NCI-H128 (cell line): ENCODE measurements around the gene PMAIP1.

Experiments
- DNase-seq: peaks from one replicate; lab custom pipeline; 2025; ENCODE audit not compliant: unreplicated experiment; lab: John Stamatoyannopoulos, UW

The PMAIP1 gene

DNA sequence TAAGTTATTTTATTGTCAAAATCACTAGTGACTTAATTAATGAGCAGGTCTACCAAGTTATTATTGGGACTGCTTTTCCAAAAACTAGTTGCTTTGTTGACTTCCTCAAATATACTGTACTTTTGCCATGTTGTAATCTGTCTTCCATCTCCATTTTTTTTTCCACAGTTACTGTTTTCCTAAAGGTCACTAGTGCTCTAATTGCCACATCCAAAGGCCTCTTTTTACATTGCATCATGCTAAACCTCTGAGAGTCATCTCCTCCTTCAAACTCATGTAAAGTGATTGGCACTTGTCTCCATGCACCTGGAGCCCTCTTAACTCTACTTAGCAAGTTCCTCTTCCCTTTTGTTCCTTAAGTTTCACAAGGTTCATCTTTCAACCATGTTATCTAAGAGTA, 11.8 kb downstream of the PMAIP1 start:
- no peak for DNase-seq

DNA sequence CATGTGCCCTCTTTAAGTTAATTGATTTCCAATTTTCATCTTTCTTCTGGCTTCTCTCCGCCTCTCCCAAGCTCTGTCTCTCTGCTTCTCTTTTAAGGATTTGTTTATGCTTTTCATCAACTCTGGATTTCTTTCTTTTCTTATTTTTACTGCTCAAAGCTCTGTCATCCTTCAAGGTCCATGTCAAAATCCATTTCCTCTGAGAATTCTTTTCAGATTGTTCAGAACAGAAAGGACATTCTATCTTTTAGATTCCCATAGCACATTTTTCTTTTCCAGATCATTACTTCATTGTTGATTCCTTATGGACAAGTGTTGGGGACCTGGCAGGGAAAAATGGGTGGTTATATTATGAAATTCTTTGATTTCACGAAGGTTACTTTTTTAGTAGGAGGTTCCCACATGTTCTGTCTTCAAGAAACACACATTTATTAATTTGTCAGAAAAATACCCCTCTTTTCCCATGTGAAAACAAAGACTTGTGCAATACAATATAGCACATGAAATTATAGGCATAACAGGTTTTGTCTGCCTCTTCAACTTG, 12.3 kb downstream of the PMAIP1 start:
- DNase-seq: no peak

DNA sequence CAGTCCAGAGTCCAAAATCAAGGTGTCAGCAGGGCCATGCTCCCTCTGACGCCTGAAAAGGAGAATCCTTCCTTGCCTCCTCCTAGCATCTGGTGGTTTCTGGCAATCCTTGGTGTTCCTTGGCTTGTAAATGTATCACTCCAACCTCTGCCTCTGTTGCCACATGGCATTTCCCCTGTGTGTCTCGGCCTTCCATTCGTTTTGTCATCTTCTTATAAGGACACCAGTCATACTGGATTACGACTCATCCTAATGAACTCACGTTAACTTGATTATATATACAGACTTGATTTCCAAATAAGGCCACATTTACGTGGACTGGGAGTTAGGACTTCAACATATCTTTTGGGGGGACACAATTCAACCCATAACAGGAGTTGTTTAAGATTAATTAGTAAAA, 15.8 kb downstream of the PMAIP1 start:
- DNase-seq: no peak

- DNase-seq: no peak
These were observed 16.9 kb downstream of the PMAIP1 start for GRCh38 chr18:59916746-59917145.

- no peak for DNase-seq
These were observed 17.6 kb downstream of the PMAIP1 start for GRCh38 chr18:59917422-59917821.

GRCh38 chr18:59918320-59918755, 18.5 kb downstream of the PMAIP1 start:
- no peak for DNase-seq

DNA sequence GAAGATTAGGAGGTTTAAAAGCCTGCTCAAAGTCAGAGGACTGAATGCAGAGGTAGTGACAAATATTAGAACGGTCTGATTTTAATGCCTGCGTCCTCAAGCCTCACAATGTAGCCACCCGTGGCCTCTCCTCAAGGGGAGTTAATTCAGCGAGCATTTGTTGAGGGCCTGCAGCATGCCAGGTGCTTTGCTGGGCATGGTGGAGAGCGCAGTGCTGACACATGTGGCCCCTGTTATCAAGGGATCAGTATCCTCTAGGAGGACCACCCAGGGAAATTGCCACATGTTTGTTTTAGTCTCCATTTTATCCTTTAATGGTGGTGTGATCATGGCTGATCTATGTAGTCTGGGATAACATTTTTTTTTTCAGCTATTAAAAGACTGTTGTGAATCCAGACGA, 19.2 kb downstream of the PMAIP1 start:
- no peak for DNase-seq

DNA sequence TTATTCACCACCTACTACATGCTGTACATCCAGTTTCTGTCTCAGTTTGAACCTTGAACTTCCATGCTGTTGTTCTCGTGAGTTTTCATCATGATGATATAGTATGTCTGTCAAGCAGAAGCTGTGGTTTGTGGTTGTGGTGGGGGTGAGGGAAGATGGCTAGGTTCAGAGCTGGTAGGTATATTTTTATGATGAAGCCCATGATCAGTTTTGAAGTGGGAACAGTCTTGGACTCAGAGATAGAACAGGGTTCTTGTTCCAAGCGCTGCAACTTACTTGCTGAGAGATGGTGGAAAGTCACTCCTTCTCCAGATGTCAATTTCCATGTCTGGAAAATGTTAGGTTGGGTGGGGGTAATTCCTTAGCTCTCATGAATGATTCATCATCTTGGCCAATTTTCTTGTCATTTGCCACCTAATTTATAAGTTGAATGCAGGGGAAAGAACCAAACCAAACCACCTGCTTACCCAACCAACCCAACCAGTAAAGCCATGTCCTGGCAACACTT, 21.6 kb downstream of the PMAIP1 start:
- no peak for DNase-seq

- DNase-seq: no peak
These were observed 23.9 kb downstream of the PMAIP1 start for GRCh38 chr18:59923539-59924196.

DNA sequence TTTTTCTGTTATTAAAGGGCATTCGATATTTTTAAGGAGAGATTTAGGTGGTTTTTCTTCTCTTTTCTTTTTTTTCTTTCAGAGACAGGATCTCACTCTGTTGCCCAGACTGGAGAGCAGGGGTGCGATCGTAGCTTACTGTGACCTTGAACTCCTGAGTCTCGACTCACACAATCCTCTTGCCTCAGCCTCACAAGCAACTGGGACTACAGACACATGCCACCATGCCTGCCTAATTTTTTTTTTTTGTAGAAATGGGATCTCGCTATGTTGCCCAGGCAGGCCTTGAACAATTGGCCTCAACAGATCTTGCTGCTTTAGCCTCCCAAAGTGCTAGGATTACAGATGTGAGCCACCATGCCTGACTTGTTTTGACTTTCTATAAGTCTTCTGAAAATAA, 26.3 kb downstream of the PMAIP1 start:
- DNase-seq: no peak

DNA sequence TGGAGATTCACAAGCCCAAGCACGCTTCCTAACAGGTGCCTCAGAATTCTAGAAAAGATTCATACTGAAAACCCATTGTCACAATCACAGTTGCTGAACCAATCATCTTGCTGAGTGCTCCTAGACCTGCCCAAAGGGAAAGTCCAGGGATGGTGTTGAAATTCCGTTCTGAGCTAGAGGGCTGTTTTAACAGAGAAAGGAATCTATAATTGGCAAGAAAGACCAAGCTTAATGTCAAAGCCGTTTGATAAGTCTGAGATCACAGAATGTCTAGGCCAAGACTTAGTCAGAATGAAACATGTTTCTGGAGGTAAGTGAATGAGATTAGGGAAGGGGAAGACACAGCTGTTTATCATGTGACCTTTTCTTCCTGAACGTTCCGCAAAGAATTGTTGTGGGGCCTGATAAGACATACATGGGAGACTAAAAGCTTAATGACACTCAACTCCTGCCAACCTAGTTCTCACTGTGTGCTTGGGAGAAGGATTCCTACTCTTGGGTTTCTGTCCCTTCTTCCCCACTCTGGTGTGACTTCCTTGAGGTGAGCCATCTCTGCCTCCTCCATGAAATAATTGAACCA, 27.5 kb downstream of the PMAIP1 start:
- DNase-seq: no peak

GRCh38 chr18:59928201-59928600, 28.4 kb downstream of the PMAIP1 start:
- DNase-seq: no peak

DNA sequence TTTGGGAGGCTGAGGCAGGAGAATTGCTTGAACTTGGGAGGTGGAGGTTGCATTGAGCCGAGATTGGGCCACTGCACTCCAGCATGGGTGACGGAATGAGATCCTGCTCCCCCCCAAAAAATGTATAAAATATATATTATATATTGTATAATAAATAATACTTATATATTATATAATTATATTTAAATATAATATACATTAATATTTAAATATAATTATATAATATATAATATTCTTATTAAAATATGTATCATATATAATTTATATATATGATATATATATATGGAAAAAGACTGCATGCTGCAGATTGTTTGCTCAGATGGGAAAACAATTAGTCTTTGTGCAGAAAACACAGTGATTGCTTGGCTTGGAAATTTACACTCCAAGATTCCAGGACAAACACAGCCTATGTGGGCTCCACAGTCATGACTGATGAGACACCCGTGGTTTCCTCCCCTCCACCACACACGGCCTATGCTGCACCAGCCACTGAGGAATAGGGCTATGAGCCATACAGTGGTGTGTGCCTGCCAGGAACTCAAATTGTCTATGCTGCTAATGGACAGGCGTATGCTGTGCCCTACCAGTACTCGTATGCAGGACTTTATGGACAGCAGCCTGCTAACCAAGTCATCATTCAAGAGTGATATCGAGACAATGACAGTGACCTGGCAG, 30.0 kb downstream of the PMAIP1 start:
- no peak for DNase-seq

- DNase-seq: no peak
These were observed 32.6 kb downstream of the PMAIP1 start for GRCh38 chr18:59932401-59932800.

DNA sequence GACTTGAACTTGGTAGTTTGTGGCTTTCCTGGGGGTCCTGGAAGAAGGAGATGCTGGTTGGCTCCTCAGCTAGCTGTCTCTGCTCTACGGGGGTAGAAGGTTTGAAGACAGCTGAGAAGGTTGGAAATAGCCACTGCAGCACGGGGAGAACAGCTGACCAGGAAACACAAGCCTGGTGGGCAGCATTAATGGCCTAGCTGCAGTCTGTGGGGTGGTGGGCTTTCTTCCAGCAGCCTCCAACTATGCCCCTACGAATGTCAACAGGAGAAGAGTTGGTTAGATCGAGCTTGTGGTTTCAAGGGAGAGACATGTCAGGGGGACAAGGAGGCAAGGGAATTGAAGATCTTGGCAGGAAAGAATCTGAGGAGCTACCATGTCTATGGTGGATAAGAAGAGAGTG, 38.9 kb downstream of the PMAIP1 start:
- no peak for DNase-seq

GRCh38 chr18:59939127-59939526, 39.3 kb downstream of the PMAIP1 start:
- no peak for DNase-seq

- no peak for DNase-seq
These were observed 40.3 kb downstream of the PMAIP1 start for GRCh38 chr18:59940068-59940467.

DNA sequence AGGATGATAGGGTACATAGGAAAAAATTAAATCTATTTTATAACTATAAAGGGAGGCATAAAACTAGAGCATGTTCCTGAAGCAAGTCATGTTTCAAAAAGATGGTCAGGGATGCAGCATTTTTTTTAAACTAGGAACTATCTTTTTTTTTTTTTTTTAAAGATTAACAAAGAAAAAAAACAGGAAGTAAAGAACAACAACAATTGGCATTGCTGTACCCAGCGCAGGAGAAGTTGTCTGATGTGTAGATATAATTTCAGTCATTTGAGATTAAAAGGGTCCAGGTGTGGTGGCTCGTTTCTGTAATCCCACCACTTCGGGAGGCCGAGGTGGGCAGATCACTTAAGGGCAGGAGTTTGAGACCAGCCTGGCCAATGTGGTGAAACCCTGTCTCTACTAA, 41.5 kb downstream of the PMAIP1 start:
- DNase-seq: no peak

DNA sequence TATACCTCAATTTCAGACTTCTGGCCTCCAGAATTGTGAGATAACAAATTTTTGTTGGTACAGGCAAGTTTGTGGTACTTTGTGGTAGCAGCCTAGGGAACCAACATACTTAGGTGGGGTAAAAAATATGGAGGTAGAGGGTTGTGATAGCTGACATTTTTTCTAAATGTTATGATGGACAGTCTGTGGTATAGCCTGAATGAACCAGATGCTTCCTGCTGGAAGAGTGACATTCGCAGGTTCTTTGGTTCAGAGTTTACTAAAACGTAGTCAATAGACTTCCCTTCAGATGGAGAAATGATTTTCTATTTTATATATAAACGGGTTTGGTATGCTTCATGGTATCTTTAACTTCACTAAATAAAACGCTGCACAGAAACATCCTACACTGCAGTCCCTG, 42.8 kb downstream of the PMAIP1 start:
- DNase-seq: no peak

GRCh38 chr18:59945544-59945943, 45.7 kb downstream of the PMAIP1 start:
- no peak for DNase-seq

DNA sequence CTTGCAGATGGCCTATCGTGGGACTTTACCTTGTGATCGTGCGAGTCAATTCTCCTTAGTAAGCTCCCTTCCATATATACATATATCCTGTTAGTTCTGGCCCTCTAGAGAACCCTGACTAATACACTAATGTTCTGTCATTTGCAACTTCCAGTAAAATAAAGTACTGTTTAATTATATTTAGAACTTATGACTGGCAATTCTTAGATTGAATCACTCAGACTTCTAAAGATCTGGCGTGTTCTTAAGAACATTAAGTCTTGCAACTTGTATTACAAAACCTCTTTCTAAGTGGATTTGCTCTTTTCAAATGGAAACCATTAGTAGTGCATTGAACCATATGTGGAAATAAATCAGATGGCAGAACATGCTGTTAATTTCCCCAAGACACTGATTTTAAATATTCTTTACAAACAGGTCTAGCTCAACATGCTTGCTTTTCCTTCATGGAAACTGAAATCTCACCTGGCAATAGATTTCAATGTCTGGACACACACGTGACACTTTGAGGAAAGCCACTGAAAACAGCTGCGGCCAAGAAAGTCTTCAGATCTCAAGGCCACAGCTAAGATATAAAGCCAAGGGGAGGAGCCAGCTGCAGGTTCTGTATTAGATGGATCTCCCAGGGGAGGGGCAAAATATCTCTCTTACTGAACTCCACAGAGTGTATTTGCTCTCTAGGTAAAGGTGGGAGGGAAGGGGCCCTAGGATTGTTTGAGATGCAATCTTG, 50.6 kb downstream of the PMAIP1 start:
- DNase-seq: no peak
